ENCODE data around the gene ZBTB25. TPM values are rescaled to one million over a fixed set of nuclear protein-coding genes. Genes with fewer than 3 reads are reported as not detected.

Gene ZBTB25
- total RNA-seq, 1 experiment from 2014 or later: 19.0 TPM

- Histone ChIP-seq H3K4me3 (replicated peaks in 1 of 2; ENCODE audit: low read depth in 1 of 2, low read length in 2 of 2) (no peak overlapping the region), H2AFZ (ENCODE audit: low read depth, low read length, poor library complexity, severe bottlenecking) (no peak overlapping the region), H3K27me3 (ENCODE audit: insufficient read depth, low read length) (no peaks in the 10 kb centered on the region), H3K79me2 (ENCODE audit: insufficient read depth, low read length) (no peaks in the 10 kb centered on the region), H3K9me2 (ENCODE audit: insufficient read depth) (no peaks in the 10 kb centered on the region), H3K9me3 (ENCODE audit: control insufficient read depth in 1 of 2, insufficient read depth in 1 of 2, low read depth in 1 of 2, low read length in 2 of 2) (no peaks in the 10 kb centered on the region), H4K20me1 (ENCODE audit: insufficient read depth) (no peaks in the 10 kb centered on the region), H3K4me1 (ENCODE audit: control insufficient read depth in 1 of 2, insufficient read depth in 2 of 2, low read length in 2 of 2) (no peaks in the 10 kb centered on the region), H3K36me3 (ENCODE audit: control insufficient read depth in 1 of 2, insufficient read depth in 2 of 2, low read length in 2 of 2) (peaks cover 14 to 28% of the 10 kb centered on the region in 2 experiments; a peak in 3 of 4 replicates), H3K27ac (ENCODE audit: low read depth, low read length) (no peak overlapping the region), H3K9ac (ENCODE audit: low read length) (no peak overlapping the region), H3K4me2 (ENCODE audit: low read length) (no peak overlapping the region)
- ATAC-seq (no peak), DNase-seq (ENCODE audit: low read depth, low spot score) (no peak)
- no TSS peak for BruUV-seq (replicated peaks)
- ChIA-PET CTCF (no interaction called here), RAD21 (ENCODE audit: low non-redundant PET in 1 of 2, low total read pairs in 2 of 2, uncharacterized antibody in 2 of 2, unreplicated experiment in 2 of 2) (no interaction called here), POLR2A (no interaction called here)
- no peak for TF ChIP-seq TCF7L2 (IDR thresholded peaks at IDR 0.05; ENCODE audit: borderline replicate concordance, extremely low read depth, insufficient read depth, insufficient read length)
- TF ChIP-seq SP1 (IDR thresholded peaks at IDR 0.05; ENCODE audit: low read depth): no peak
- TF ChIP-seq ZFX (IDR thresholded peaks at IDR 0.05): no peak
- TF ChIP-seq RAD21 (IDR thresholded peaks at IDR 0.05; ENCODE audit: low read depth): no peak
- TF ChIP-seq EZH2phosphoT487 (IDR thresholded peaks at IDR 0.05; ENCODE audit: borderline replicate concordance): no peak
- no peak for TF ChIP-seq JUND (IDR thresholded peaks at IDR 0.05)
- no peak for TF ChIP-seq SRF (IDR thresholded peaks at IDR 0.05; ENCODE audit: low read depth)
- no peak for TF ChIP-seq SIN3A (IDR thresholded peaks at IDR 0.05; ENCODE audit: low read depth)
- intact Hi-C loops (cut with micrococcal nuclease): no loop called here
These were observed 44.1 kb downstream of the ZBTB25 start for GRCh38 chr14:64459405-64460136.

GRCh38 chr14:64454671-64455070, 49.0 kb downstream of the ZBTB25 start:
- POLR2A ChIA-PET: no interaction called here
- TF ChIP-seq CTCF (IDR thresholded peaks at IDR 0.05 in 2 of 3, conservative IDR thresholded peaks at IDR 0.05 in 1 of 3; ENCODE audit: borderline replicate concordance in 1 of 3, insufficient read depth in 1 of 3, low read depth in 2 of 3, low read length in 2 of 3) (no peak), EZH2phosphoT487 (IDR thresholded peaks at IDR 0.05; ENCODE audit: borderline replicate concordance) (no peak), MAX (IDR thresholded peaks at IDR 0.05) (no peak), ZBTB33 (IDR thresholded peaks at IDR 0.05; ENCODE audit: extremely low read depth, insufficient replicate concordance, low read length) (no peak), SIN3A (IDR thresholded peaks at IDR 0.05; ENCODE audit: low read depth) (no peak), CEBPB (IDR thresholded peaks at IDR 0.05; ENCODE audit: low read depth) (no peak), ZFX (IDR thresholded peaks at IDR 0.05) (no peak), YY1 (IDR thresholded peaks at IDR 0.05; ENCODE audit: extremely low read depth, insufficient replicate concordance, low read depth, low read length) (no peak), CBX3 (IDR thresholded peaks at IDR 0.05; ENCODE audit: low read depth) (no peak), RAD21 (IDR thresholded peaks at IDR 0.05; ENCODE audit: low read depth) (no peak), ZNF274 (IDR thresholded peaks at IDR 0.05; ENCODE audit: low read depth, low read length) (no peak)
- no peak overlapping the region for H3K9ac ChIP-seq (ENCODE audit: low read length)
- no TSS peak for BruUV-seq (replicated peaks)
- CTCF ChIA-PET: interaction anchor here (1.4 kb wide), 1 partner anchor 25 kb away, joined by 5 read pairs; no protein-coding TSS in a partner anchor
- no peaks in the 10 kb centered on the region for H3K4me1 ChIP-seq (ENCODE audit: control insufficient read depth in 1 of 2, insufficient read depth in 2 of 2, low read length in 2 of 2)
- intact Hi-C loops (cut with micrococcal nuclease): no loop called here
- no peaks in the 10 kb centered on the region for H3K27me3 ChIP-seq (ENCODE audit: insufficient read depth, low read length)
- no peak for DNase-seq (ENCODE audit: low read depth, low spot score)
- H4K20me1 ChIP-seq (ENCODE audit: insufficient read depth): no peaks in the 10 kb centered on the region
- H3K9me3 ChIP-seq (ENCODE audit: control insufficient read depth in 1 of 2, insufficient read depth in 1 of 2, low read depth in 1 of 2, low read length in 2 of 2): no peaks in the 10 kb centered on the region
- ATAC-seq: no peak
- no peaks in the 10 kb centered on the region for H3K79me2 ChIP-seq (ENCODE audit: insufficient read depth, low read length)
- RAD21 ChIA-PET (ENCODE audit: low non-redundant PET in 1 of 2, low total read pairs in 2 of 2, uncharacterized antibody in 2 of 2, unreplicated experiment in 2 of 2): no interaction called here
- peaks cover 41 to 42% of the 10 kb centered on the region in 2 experiments; a peak in 3 of 4 replicates for H3K36me3 ChIP-seq (ENCODE audit: control insufficient read depth in 1 of 2, insufficient read depth in 2 of 2, low read length in 2 of 2)
- H3K27ac ChIP-seq (ENCODE audit: low read depth, low read length): no peak overlapping the region
- H3K9me2 ChIP-seq (ENCODE audit: insufficient read depth): no peaks in the 10 kb centered on the region
- no peak overlapping the region for H3K4me3 ChIP-seq (replicated peaks in 1 of 2; ENCODE audit: low read depth in 1 of 2, low read length in 2 of 2)
- no peak overlapping the region for H3K4me2 ChIP-seq (ENCODE audit: low read length)
- H2AFZ ChIP-seq (ENCODE audit: low read depth, low read length, poor library complexity, severe bottlenecking): no peak overlapping the region

Data from HCT116 (cell line).